Keratinocyte (primary cell): ENCODE data around the gene DOCK11. TPM values are rescaled to one million over a fixed set of nuclear protein-coding genes. Genes with fewer than 3 reads are reported as not detected.

Source experiments
- DNase-seq: peaks from one replicate; pipeline ENCODE4 v3.0.0-alpha.2; 2011; ENCODE audit warnings: low read depth, missing footprints, low spot score
- FAIRE-seq: peaks from 2 replicates; lab custom pipeline; 2011; peaks lifted over from hg19 to GRCh38; lab: Jason Lieb, UNC
- H2AFZ ChIP-seq: 2 replicates; pipeline ENCODE4 v1.6.0; 2012; ENCODE audit warnings: low read length, control low read depth, inconsistent platforms; ENCODE audit not compliant: control insufficient read depth
- H3K27ac ChIP-seq: 2 replicates; pipeline ENCODE4 v1.5.1; 2011; ENCODE audit warnings: low read length; ENCODE audit not compliant: control insufficient read depth, insufficient read depth
- H3K27me3 ChIP-seq: 3 replicates; pipeline ENCODE4 v1.6.0; 2011; ENCODE audit warnings: low read length; ENCODE audit not compliant: control insufficient read depth, insufficient read depth; ENCODE audit errors: extremely low read depth
- H3K36me3 ChIP-seq, 2 experiments: 2 replicates in 1 of 2; 3 replicates in 1 of 2; pipeline ENCODE4 v1.5.1; 2011; ENCODE audit warnings: low read length in 2 of 2, mild to moderate bottlenecking in 1 of 2; ENCODE audit not compliant: control insufficient read depth in 2 of 2, insufficient read depth in 2 of 2; ENCODE audit errors: extremely low read depth in 1 of 2
- H3K4me1 ChIP-seq: 3 replicates; pipeline ENCODE4 v1.5.1; 2011; ENCODE audit warnings: low read length; ENCODE audit not compliant: control insufficient read depth, insufficient read depth; ENCODE audit errors: extremely low read depth
- H3K4me2 ChIP-seq: 3 replicates; pipeline ENCODE4 v1.6.0; 2011; ENCODE audit warnings: low read depth, low read length; ENCODE audit not compliant: control insufficient read depth, insufficient read depth; ENCODE audit errors: extremely low read depth
- H3K4me3 ChIP-seq, 3 experiments: fragments of 200-600 bp in 1 of 3; sonication (generic) in 1 of 3; 2 replicates in 2 of 3; 3 replicates in 1 of 3; pipeline ENCODE4 v1.5.1; 2011 to 2016; ENCODE audit warnings: low read length in 3 of 3, mild to moderate bottlenecking in 3 of 3, control low read depth in 2 of 3, inconsistent platforms in 1 of 3, low read depth in 1 of 3, mixed read lengths in 1 of 3, mixed run types in 1 of 3, moderate library complexity in 1 of 3; ENCODE audit not compliant: control insufficient read depth in 2 of 3, insufficient read depth in 2 of 3; ENCODE audit errors: extremely low read depth in 1 of 3
- H3K79me2 ChIP-seq: 2 replicates; pipeline ENCODE4 v1.6.0; 2012; ENCODE audit warnings: low read length; ENCODE audit not compliant: control insufficient read depth, insufficient read depth
- H3K9ac ChIP-seq: 3 replicates; pipeline ENCODE4 v1.6.0; 2011; ENCODE audit warnings: low read length; ENCODE audit not compliant: control insufficient read depth, insufficient read depth; ENCODE audit errors: extremely low read depth
- H3K9me1 ChIP-seq: 3 replicates; pipeline ENCODE4 v1.6.0; 2011; ENCODE audit warnings: low read length; ENCODE audit not compliant: control insufficient read depth, insufficient read depth; ENCODE audit errors: extremely low read depth
- H3K9me3 ChIP-seq: 2 replicates; pipeline ENCODE4 v1.5.1; 2012; ENCODE audit warnings: low read depth, low read length; ENCODE audit not compliant: control insufficient read depth
- H4K20me1 ChIP-seq: 3 replicates; pipeline ENCODE4 v1.6.0; 2011; ENCODE audit warnings: low read length; ENCODE audit not compliant: control insufficient read depth, insufficient read depth; ENCODE audit errors: extremely low read depth
- EZH2 ChIP-seq: IDR thresholded peaks from one replicate; pipeline ENCODE4 v1.6.1; 2012; ENCODE audit warnings: inconsistent platforms, mild to moderate bottlenecking, low read length, moderate library complexity
- dilution Hi-C: fragments of 300-500 bp; cut with MboI; formaldehyde crosslinking; loops from one replicate; pipeline ENCODE4 v1.7.0; 2020; ENCODE audit warnings: low sequenced_read_pairs; ENCODE audit not compliant: extremely low pct_ligation_motif_present
- polyA plus RNA-seq, 5 experiments: library from polyadenylated mRNA; depleted of rRNA in 3 of 5; stranded (reverse) in 3 of 5; stranded (forward) in 1 of 5; unstranded in 1 of 5; fragments of >200 nt; gene quantifications; 1 replicate in 1 of 5; 2 replicates in 3 of 5; 3 replicates in 1 of 5; pipeline versions ENCODE4 v1.2.1 to v1.2.3, GENCODE V29; 2011 to 2012; ENCODE audit warnings: missing spikeins in 2 of 5, low read depth in 1 of 5, low replicate concordance in 1 of 5
- TF ChIP-seq, protein P1 (sequence below), 3 experiments: IDR thresholded peaks in 1 of 3; conservative IDR thresholded peaks in 1 of 3; optimal IDR thresholded peaks in 1 of 3; 2 replicates in 2 of 3; 3 replicates in 1 of 3; pipeline versions ENCODE3 to v1.5.1; 2011; ENCODE audit warnings: low read length in 3 of 3, mild to moderate bottlenecking in 3 of 3, moderate library complexity in 2 of 3, control low read depth in 1 of 3, inconsistent platforms in 1 of 3; ENCODE audit not compliant: insufficient read depth in 2 of 3; ENCODE audit errors: extremely low read depth in 1 of 3

The DOCK11 gene
- polyA plus RNA-seq, 1 donor (not counting 4 experiments of a cell fraction or from before 2014, with no cell fraction given): 4.6 TPM

GRCh38 chrX:118524344-118524743 is 28.7 kb downstream of the DOCK11 start:
- no peak for TF ChIP-seq EZH2
- TF ChIP-seq, protein P1, sequence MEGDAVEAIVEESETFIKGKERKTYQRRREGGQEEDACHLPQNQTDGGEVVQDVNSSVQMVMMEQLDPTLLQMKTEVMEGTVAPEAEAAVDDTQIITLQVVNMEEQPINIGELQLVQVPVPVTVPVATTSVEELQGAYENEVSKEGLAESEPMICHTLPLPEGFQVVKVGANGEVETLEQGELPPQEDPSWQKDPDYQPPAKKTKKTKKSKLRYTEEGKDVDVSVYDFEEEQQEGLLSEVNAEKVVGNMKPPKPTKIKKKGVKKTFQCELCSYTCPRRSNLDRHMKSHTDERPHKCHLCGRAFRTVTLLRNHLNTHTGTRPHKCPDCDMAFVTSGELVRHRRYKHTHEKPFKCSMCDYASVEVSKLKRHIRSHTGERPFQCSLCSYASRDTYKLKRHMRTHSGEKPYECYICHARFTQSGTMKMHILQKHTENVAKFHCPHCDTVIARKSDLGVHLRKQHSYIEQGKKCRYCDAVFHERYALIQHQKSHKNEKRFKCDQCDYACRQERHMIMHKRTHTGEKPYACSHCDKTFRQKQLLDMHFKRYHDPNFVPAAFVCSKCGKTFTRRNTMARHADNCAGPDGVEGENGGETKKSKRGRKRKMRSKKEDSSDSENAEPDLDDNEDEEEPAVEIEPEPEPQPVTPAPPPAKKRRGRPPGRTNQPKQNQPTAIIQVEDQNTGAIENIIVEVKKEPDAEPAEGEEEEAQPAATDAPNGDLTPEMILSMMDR (optimal IDR thresholded peaks at IDR 0.05 in 1 of 3, IDR thresholded peaks at IDR 0.05 in 1 of 3, conservative IDR thresholded peaks at IDR 0.05 in 1 of 3; ENCODE audit: extremely low read depth in 1 of 3, insufficient read depth in 2 of 3, low read length in 3 of 3): no peak
- Histone ChIP-seq H3K4me2 (no peak overlapping the region), H3K79me2 (no peaks in the 10 kb centered on the region), H3K9me1 (no peaks in the 10 kb centered on the region), H3K27me3 (no peaks in the 10 kb centered on the region), H3K4me1 (peaks cover 5% of the 10 kb centered on the region), H3K9me3 (no peaks in the 10 kb centered on the region), H3K9ac (no peak overlapping the region), H3K36me3 (no peaks in the 10 kb centered on the region), H3K4me3 (no peak overlapping the region), H2AFZ (no peak overlapping the region), H3K27ac (no peak overlapping the region), H4K20me1 (no peaks in the 10 kb centered on the region)
- dilution Hi-C loops: no loop called here
- DNase-seq (no peak), FAIRE-seq (no peak)

DNA sequence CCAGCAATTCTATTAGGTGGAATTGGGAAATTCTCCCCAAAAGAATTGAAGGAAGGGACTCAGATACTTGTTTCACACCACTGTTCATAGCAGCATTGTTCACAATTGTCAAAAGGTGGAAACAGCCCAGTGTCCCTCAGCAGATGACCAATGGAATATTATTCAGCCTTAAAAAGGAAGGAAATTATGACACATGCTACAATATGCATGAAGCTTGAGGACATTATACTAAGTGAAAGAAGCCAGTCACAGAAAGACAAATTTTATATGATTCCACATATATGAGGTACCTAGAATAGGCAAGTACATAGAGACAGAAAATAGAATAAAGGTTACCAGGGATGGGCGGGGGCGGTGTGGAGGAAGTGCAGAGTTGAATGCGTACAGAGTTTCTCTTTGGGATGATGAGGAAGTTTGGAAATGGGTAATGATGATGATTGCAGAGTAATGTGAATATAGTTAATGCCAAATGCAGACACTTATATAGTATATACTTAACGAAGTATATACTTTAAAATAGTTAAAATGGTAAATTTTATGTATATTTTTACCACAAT is 29.6 kb downstream of the DOCK11 start:
- Histone ChIP-seq H3K4me3 (no peak overlapping the region), H2AFZ (no peak overlapping the region), H3K9me1 (no peaks in the 10 kb centered on the region), H3K79me2 (no peaks in the 10 kb centered on the region), H3K9me3 (no peaks in the 10 kb centered on the region), H3K27ac (no peak overlapping the region), H3K9ac (no peak overlapping the region), H3K27me3 (no peaks in the 10 kb centered on the region), H3K4me2 (no peak overlapping the region), H3K4me1 (peaks cover 2% of the 10 kb centered on the region), H3K36me3 (no peaks in the 10 kb centered on the region), H4K20me1 (no peaks in the 10 kb centered on the region)
- no peak for FAIRE-seq
- dilution Hi-C loops: no loop called here
- no peak for DNase-seq
- TF ChIP-seq, protein P1 (optimal IDR thresholded peaks at IDR 0.05 in 1 of 3, IDR thresholded peaks at IDR 0.05 in 1 of 3, conservative IDR thresholded peaks at IDR 0.05 in 1 of 3; ENCODE audit: extremely low read depth in 1 of 3, insufficient read depth in 2 of 3, low read length in 3 of 3): no peak
- TF ChIP-seq EZH2: no peak
